ENCODE measurements around the gene SART1.
"Not testable (repeated sequence)": the region's sequence is repeated elsewhere in the genome, so short reads cannot be mapped to it uniquely, and the experiment has no call there.

The SART1 gene

GRCh38 chr11:66016793-66017177 lies 55.3 kb downstream of the SART1 start:
- DNase-seq (ENCODE audit: low read depth, low spot score): no peak

GRCh38 chr11:66017321-66017720 lies 55.8 kb downstream of the SART1 start:
- no peak for DNase-seq (ENCODE audit: low read depth, low spot score)

- DNase-seq (ENCODE audit: low read depth, low spot score): no peak
Observed at GRCh38 chr11:66020212-66020611, 58.7 kb downstream of the SART1 start.

GRCh38 chr11:66020618-66021357 lies 59.3 kb downstream of the SART1 start:
- no peak for DNase-seq (ENCODE audit: low read depth, low spot score)

- no peak for DNase-seq (ENCODE audit: low read depth, low spot score)
Observed at GRCh38 chr11:66022401-66023185, 61.1 kb downstream of the SART1 start.

GRCh38 chr11:66023186-66023440 lies 61.6 kb downstream of the SART1 start:
- not testable (repeated sequence) for DNase-seq (ENCODE audit: low read depth, low spot score)

GRCh38 chr11:66026017-66026529 lies 64.5 kb downstream of the SART1 start, which contains the start of gene CATSPER1:
Gene CATSPER1, minus strand, starts transcription at chr11:66026479. Its CDS starts 100 bp downstream, at chr11:66026379.
- DNase-seq (ENCODE audit: low read depth, low spot score): no peak
